ENCODE data around the gene APEX1.
A peak's percentile ranks its signal among the peaks of the same experiment; 100 is the strongest.

DNA sequence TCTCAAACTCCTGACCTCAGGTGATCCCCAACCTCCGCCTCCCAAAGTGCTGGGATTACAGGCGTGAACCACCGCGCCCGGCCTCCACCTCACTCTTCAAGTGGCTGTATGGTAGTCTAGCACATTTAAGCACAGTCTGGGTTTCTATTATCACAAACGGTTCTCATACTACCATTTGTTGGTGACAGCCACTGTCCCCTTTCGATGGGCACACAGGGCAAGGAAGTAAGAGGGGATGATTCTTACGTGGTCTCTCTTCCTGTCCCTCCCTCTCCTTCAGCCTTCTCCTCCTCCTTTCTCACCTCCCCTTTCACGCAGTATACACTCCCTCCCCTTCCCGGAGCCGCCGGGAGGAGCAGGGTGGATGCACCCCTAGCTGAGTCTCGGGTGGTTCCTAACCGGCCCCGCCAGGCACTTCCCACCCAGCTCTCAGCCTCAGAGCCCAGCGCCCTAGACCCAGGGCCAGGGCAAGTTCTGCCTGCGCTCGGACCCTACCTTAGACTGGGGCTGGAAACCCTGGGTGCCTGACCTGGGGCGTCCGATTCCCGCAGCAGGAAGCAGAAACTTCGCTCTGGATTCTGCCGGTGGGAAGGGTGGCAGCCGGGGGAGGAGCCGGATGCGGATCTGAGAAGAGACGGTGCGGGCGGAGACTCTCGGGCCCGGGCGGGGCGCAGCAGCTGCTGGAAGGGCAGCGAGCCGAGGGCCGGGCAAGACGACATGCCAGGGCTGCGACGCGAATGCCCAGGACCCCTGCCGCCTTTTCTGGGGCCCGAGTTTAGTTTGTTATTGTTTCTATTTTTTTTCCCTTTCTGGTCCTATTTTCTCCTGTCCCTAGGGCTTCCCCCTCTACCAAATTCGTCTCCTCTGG is 41.9 kb upstream of the APEX1 start, which contains the start of gene TEP1:
- TF ChIP-seq POLR2A (IDR thresholded peaks at IDR 0.05; ENCODE audit: low read depth, low read length) (peak; percentile 27; the same call in 1 of the 2 replicates), TAF1 (IDR thresholded peaks at IDR 0.05; ENCODE audit: low read depth, low read length) (no peak)
